ENCODE measurements around the gene SELPLG.
A peak's percentile ranks its signal among the peaks of the same experiment; 100 is the strongest.
"Not testable (repeated sequence)": the region's sequence is repeated elsewhere in the genome, so short reads cannot be mapped to it uniquely, and the experiment has no call there.

SELPLG gene, protein sequence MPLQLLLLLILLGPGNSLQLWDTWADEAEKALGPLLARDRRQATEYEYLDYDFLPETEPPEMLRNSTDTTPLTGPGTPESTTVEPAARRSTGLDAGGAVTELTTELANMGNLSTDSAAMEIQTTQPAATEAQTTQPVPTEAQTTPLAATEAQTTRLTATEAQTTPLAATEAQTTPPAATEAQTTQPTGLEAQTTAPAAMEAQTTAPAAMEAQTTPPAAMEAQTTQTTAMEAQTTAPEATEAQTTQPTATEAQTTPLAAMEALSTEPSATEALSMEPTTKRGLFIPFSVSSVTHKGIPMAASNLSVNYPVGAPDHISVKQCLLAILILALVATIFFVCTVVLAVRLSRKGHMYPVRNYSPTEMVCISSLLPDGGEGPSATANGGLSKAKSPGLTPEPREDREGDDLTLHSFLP

DNA sequence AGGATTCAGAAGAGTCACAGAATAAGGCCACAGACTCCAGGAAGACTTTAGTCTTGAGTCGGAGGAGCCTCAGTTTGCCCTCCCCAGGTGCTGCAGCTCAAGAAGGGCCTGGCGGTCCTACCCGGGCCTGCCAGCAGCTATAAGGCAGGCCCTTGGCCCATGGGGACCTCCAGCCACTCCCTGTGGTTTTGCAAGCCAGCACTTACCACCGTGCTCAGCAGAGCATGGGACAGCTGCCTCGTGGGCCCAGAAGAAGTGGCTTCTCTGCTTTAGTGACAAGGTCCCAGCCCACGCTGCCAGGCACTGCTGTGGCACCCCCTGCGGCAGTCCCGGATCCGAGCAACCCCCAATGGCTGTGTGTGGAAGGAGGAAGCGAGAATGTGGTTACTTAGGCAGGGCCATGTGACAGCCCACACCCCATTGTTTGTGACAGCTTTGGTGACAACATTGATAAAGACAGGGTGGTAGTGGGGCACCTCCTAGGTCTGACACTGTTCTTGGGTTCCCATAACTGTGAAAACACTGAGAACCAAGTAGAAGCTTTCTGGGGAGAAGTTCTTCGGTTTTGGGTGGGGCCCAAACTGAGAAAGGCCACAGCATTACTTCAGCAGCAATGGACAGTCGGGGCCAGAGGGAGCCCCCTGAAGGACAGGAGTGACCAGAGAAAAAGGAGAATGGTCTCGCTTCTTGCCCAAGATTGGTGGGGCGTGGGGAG, at the start of gene SELPLG:
Gene SELPLG (minus strand): TSS at position 361 of the 715 bp plus-strand sequence. CDS start 9,587 bp downstream, outside the sequence.
- peak; percentile 17 to 72 (median 48) for DNase-seq

DNA sequence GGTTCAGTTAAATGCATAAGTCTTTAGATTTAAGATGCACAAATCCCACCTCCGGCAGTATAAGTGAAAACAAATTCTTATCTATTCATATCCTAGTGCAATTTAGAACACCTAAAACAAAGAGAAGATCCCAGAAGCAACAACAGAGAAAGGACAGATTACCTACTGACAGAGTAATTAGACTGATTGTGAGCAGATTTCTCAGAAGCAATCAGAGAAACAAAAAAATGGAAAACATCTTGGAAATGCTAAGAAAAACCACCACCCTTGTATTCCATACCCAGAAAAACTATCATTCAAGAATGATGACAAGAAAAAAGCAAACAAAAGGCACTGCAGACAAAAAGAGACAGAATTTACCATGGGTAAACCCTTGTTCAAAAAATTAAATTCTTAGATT, 47.6 kb upstream of the SELPLG start:
- DNase-seq: no peak

DNA sequence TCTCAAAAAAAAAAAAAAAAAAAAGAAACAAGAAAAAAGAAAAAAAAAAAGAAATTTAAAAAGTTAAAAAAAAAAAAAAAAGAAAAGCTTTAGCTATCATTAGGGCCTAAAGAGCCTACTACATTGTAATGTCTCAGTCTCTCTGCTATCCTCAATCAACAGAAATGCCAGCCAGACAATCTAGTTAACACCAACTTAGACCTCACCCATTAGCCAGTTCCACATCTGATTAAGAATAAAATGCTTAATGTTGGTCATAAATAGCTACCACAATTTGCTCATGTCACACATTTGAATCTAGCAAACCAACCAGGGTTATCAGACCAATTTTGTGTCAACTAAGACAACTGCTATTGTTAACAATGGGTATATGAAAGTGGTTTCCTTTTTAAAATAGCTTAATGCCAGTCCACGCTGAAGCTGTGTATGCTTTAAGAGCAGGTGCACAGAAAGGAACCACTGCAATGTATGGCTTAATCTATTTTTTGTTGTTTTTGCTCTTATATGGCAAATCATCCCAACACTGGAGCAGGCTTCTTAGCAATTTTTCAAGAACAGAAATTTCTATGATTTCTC, 45.5 kb upstream of the SELPLG start:
- DNase-seq: no peak

DNA sequence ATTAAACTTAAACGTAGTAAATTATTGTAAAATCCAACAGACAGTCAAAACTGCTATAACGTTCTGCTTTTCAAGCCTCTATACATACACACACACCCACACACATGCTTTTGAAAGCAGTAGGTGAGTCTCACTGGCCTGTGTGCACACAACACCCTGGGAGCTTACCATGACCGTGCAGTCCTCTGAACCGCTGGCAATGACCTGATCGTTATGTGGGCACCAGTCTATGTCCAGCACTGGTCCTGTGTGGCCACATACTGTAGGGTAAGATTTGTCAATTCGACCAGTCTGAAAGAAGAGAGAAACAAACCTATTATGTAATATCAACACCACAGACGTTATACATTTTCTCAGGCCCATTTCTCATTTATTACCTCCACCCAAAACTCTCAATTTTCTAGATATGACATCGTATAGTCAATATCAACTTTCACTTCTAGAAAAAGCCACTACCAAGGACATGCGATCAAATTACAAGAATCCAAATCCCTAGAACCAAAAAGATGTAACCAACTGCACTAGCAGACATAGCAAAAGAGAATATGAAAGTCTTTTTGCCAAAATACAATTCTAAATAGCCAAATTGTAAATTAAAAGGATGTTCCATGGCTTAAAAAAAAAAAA, 44.5 kb upstream of the SELPLG start:
- DNase-seq: no peak

DNA sequence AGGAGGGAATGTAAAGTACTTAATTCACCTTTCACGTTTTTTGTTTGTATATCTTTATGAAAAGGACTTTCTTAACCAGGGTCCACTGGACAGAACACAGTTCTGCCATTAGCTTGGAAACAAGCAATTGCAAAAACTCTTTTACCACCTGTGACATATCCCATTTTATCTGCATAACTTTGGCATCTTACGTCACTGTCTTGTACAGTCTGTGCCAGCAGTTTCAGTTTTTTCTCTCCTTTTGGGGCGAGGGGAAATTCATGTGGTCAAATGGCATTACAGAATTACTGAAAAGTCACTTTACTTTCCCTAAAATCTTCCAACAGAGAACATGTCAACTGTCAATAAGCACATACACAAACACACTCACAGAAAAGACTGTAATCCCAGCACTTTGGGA, 43.7 kb upstream of the SELPLG start:
- no peak for DNase-seq

DNA sequence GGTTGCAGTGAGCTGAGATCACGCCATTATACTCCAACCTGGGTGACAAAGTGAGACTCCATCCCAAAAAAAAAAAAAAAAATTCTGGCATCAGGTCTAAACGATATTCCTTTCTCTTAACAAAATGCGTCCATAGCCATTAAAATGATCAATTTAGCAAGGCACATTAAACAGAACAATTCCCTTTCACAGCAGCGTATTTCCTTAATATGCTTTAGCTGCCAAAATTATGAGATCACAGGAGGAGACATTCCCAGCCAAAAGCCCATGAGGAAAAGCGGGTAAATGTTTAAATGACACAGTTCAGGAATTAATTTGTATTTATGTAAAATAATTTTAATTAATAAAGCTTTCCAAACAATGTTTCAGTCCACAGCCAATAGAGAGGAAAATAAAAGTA, 43.0 kb upstream of the SELPLG start:
- DNase-seq: no peak

DNA sequence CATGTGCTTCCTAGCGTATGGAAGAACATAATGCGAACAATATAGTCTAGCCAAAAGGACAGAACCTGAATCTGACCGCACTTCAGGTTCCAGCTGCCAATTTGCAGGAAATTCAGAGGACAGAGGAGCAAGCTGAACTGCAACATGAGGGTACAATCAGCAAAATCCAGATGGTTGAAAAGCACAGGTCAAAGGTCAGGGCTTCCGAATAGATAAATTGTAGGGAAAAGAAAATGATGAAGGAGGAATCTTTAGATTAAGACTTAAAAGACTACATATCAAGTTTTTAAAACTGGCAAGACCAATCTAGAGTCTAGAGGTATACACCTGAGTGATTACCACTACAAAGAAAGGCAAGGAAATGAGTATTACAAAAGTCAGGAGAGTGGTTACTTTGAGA, 42.1 kb upstream of the SELPLG start:
- DNase-seq: no peak

DNA sequence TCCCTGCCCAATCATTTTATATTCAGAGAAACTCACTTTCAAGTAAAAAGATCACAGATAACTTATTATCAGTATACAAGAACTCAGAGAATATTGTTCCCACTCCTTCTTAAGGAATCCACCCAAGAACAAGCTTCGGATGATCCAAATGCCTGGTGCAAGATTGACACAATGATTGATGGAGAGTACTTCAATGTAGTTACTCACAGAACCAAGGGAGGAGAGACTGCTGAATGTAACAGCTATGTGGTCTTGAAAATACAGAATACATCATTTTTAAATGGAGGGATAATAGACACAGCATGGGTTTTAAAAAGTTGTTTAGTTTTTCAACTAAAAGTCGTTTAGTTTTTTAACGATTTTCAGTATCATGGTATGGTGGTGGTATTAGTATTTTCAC, 38.4 kb upstream of the SELPLG start:
- DNase-seq: no peak

DNA sequence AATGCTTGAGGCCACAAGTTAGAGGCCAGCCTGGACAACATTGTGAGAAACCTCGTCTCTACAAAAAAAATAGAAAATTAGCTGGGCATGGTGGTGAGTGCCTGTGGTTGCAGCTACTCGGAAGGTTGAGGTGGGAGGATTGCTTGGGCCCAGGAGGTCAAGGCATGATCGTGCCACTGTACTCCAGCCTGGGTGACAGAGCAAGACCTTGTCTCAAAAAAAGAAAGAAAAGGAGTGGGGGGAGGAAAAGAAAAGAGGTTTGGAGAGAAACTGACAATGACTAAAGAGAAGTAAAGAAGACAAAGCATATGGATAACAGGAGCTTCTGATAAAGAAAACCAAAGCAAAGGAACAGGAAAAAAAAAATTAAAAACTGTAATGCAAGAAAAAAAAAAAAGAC, 37.4 kb upstream of the SELPLG start:
- DNase-seq: no peak

DNA sequence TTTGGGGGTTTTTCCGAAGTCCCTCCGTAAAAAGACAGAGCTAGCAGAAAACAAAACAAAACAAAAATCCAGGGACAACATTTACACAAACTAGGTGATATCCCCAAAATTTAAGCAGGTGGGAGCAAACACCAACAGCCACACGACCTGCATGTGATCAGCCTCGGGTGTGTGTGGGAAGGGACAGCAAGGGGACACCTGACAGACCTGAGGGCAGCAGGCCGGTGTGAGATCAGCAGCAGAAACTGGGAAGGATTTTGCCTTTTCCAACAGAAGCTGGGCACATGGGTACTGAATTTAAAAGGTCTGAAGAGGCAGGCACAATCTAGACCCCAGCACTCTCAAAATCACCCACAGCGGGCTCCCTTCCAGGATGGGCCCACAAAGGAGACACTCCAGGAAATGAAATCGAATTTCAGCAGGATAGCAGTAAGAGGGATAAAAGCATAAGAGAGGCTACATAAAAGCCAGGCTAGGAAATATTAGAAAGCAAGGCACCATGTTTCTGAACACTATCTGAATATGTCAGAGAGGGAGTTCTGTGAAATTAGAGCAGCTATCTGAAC, 36.5 kb upstream of the SELPLG start:
- no peak for DNase-seq

DNA sequence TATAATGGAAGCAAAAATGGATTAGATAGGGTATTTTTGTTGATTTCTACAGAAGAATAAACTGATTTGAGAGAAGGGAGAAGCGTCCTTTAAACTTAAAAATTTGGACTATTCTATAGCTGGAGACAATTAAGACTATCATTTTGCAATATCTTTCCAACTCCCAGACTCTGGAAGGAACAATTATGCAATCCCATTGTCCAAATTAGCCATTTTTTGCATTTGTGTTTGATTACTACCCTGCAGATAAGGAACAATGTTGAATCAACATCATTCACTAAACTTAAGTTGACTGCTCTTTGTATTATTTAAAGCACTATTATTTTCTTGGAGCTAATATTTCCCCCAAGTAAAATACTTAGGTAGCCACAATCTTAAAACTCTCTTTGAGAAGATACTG, 34.8 kb upstream of the SELPLG start:
- no peak for DNase-seq

DNA sequence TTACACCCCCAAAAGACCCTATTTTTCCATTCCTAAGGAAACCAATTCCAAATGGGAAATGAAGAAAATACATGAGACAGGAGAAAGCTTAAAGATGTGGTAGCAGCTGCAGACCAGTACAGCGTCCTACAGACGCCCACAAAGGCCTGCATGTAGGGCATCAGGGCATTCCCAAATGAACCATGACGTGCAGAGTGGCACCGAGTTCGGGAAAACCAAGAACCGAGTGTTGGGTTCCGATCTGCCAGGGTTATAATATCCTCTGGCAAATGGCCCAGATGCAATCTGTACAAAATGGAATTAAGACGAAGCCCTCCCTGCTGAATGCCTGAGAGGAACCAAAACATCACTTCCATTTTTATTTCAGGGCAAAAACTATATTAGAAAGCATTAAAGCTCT, 34.4 kb upstream of the SELPLG start:
- DNase-seq: no peak

DNA sequence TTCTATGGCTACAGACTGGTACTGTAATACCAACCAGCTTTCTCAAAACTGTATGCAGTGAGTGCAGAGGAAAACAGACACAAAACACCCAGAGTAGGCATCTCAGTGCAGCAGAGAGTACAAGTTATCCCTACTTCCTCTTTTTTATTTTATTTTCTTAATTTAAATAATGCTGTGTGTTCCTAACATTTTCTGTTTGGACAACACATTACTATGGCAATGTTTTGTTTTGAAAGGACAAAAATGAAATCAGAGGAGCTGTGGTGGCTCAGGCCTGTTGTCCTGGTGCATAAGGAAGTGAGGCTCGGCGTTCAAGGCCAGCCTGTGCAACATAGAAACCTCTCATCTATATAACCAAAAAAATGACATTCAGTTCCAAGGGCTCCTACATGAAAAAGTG, 33.7 kb upstream of the SELPLG start:
- no peak for DNase-seq

DNA sequence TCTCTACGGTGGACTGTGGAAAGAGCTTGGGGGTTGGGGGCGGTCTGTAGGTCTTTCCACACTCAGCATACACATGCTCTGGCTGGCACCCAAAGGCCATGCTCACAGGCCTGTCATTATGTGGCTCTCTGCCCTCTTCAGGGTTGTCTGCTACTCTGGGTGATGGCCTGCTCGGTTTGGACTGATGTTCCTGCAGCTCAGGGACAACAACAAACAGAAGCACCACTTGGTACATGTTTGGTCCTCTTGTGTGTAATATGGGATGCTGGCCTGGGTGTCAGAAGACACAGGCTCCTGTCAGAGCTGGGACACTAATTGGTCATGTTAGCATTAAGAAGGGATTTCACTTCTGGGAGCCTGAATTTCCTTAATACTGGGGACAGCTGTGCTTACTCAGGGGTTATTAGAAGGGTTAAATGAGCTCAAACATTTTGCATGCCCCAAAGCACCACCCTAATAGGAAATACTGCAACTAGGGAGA, 32.7 kb upstream of the SELPLG start:
- DNase-seq: no peak

DNA sequence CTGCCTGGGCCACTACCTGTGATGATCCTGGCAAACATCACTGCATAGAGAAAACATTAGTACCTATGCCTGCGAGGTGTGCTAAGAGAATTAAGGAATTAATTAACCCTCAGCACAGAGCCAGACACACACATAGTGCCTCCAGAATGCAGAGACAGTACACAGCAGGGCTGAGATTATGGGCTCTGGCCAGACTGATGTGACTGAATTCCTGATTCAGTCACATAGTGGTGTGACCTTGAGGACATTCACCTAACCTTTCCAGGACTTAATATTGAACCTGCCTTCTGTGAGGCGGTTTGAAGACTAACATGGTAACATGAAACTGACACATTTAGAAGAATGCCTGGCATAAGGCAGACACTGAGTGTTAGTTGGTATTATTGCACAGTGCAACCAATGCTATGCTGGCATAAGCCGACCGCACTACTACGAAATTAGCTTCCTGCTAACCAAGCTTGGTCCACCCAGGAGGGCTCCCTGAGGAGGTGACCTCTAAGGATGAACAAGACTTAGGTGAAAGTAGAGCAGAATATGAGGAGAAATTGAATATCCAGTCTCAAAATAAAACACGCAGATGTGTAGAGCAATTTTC, 32.0 kb upstream of the SELPLG start:
- DNase-seq: no peak

DNA sequence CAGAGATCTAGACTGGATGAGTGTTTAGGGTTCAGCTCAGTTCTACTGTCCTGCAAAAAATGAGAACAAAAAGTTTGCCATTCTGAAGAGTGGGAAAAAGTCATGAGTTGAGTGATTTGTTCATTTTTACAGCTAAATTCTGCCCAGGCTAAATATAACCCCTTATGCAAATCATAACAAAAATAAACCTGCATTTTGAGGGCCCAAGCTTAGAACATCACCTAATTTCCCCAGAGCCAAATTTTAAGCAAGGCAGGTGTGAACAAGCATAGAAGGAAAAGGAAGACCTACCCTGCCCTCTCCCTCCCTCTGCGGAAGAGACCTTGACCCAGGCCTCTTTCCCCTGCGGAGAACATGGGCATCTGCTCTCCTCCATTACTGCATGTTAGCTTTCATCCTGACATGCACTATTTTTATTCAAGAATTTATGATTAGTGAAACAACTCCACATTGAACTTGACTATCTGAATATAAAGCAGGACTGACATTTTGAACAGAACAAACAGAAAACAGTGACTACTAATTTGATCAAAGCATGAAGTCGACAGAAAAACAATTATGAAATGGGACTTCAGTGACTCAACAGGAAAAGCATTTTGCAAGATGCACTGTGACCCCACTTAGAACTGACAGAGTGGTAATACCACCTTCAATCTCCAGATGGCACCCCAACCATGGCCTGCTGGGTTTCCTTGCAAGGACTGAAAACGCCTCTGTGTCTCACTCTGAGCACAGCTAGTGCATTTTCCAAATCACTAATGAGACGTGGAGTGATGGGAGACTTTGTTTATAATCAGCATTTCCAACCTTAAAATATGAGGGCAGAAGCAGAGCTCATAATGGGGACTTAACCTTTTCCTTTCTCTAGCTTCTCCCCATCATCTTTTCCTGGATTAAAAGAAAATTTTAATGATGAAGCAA, 30.9 kb upstream of the SELPLG start:
- DNase-seq: peak; percentile 43 to 67 (median 53)

DNA sequence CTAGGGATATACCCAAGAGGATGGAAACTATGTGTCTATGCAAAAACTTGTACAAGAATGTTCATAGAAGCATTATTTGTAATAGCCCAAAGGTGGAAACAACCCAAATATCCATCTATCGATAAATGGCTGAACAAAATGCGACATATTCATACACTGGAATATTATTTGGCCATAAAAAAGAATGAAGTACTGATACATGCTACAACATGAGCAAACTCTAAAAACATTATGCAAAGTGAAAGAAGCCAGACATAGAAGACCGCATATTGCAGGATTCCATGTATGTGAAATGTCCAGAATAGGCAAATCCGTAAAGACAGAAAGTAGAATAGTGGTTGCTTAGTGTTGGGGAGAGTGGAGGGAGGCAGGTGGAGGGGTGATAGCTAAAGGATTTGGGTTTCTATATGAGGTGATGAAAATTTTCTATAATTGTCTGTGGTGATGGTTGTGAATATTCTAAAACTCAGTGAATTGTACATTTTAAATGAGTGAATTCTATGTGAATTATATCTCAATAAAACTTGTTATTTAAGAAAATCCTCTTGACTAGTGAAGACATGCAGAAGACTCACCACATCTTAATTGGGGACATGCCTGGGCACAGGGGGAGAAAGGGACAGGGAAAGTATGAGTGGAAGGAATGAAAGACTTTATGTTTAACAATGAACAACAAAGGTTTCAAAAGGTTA, 29.8 kb upstream of the SELPLG start:
- no peak for DNase-seq

DNA sequence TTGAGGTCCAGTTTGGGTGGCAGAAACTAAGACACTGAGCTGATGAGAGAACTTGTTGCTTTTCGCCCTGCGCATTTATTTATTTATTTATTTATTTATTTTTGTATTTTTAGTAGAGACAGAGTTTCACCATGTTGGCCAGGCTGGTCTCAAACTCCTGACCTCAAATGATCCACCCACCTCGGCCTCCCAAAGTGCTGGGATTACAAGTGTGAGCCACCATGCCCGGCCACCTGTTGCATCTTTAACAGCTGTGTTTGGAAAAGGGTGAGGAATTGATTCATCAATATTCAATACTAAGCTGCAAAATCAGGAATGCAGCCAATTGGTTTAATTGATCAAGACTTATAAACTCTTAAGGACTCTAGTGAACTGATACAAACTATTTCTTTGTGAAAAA, 24.4 kb upstream of the SELPLG start:
- DNase-seq: not testable (repeated sequence)

DNA sequence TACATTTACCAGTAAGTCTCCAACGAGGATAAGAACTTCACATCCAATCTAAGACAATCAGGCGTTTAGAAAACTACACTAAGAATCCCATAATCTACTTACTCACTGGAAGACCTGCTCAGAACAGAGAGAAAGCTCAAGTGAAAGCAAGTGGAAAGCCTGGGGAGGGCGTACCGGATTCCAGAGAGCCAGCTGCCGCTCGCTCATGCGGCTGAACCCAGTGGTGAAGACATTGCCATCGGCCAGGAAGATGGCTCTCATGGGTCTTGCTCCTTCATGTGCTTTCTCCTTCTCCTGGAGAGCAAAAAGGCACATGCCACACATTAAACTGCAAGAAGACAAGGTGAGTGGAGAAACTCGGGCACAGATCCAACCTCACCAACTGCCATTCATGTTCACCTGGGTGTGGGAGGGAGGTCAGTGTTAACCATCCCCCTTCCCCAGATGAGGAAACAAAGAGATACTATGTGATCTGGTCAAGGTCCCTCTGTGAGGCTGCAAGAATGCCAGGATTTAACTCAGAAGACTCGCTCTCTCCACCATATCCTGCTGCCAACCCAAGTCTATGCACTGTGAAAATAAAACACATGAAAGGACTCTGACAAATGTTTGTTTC, 23.5 kb upstream of the SELPLG start:
- no peak for DNase-seq

DNA sequence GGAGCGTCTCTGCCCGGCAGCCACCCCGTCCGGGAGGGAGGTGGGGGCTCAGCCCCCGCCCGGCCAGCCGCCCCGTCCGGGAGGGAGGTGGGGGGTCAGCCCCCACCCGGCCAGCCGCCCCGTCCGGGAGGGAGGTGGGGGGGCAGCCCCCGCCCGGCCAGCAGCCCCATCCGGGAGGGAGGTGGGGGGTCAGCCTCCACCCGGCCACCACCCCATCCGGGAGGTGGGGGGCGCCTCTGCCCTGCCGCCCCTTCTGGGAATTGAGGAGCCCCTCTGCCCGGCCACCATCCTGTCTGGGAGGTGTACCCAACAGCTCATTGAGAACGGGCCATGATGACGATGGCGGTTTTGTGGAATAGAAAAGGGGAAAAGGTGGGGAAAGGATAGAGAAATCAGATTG, 22.6 kb upstream of the SELPLG start:
- not testable (repeated sequence) for DNase-seq

Data from activated naive CD4-positive, alpha-beta T cell (primary cell).